GM19351 (cell line): ENCODE results near the gene FTHL17.

ENCODE experiments used
- ATAC-seq: cut with Tn5 transposase; IDR thresholded peaks from one replicate; pipeline ENCODE4 v1.9.1; 2021; ENCODE audit warnings: mild to moderate bottlenecking, moderate library complexity; ENCODE audit not compliant: unreplicated experiment

The FTHL17 gene

GRCh38 chrX:31071725-31072124, at the start of gene FTHL17:
TSS of gene FTHL17 (minus strand) at chrX:31072041. CDS start at chrX:31071953, 88 bp downstream.
- ATAC-seq: no peak

- ATAC-seq: no peak
Observed at GRCh38 chrX:31117266-31117665, 45.4 kb upstream of the FTHL17 start.

GRCh38 chrX:31115398-31115797, 43.6 kb upstream of the FTHL17 start:
- no peak for ATAC-seq

- no peak for ATAC-seq
Observed at GRCh38 chrX:31114858-31115257, 43.0 kb upstream of the FTHL17 start.

- no peak for ATAC-seq
Observed at GRCh38 chrX:31112226-31112999, 40.6 kb upstream of the FTHL17 start.

DNA sequence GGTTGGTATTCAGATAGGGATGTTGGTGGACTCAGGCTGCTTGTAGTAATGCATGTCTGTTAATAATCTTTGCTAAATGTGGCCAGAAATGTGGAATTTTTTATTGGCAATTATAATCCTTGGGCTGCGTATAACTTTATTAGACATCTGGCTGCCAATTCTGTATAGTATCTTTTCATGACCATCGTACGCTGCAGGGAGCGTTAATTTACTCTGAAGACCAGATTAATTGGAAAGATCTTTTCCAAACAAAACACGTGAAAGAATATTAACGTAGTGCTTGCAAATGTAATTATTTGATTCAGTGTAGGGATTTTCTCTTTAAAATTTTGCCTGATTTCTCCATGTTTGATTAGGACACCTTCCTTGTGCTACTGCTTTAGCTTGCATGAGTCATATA, 38.8 kb upstream of the FTHL17 start:
- no peak for ATAC-seq

- peak; percentile 73 for ATAC-seq
Observed at GRCh38 chrX:31099536-31100090, 27.8 kb upstream of the FTHL17 start.

- ATAC-seq: no peak
Observed at GRCh38 chrX:31098079-31098478, 26.2 kb upstream of the FTHL17 start.

GRCh38 chrX:31093639-31093975, 21.8 kb upstream of the FTHL17 start:
- peak; percentile 14 for ATAC-seq

DNA sequence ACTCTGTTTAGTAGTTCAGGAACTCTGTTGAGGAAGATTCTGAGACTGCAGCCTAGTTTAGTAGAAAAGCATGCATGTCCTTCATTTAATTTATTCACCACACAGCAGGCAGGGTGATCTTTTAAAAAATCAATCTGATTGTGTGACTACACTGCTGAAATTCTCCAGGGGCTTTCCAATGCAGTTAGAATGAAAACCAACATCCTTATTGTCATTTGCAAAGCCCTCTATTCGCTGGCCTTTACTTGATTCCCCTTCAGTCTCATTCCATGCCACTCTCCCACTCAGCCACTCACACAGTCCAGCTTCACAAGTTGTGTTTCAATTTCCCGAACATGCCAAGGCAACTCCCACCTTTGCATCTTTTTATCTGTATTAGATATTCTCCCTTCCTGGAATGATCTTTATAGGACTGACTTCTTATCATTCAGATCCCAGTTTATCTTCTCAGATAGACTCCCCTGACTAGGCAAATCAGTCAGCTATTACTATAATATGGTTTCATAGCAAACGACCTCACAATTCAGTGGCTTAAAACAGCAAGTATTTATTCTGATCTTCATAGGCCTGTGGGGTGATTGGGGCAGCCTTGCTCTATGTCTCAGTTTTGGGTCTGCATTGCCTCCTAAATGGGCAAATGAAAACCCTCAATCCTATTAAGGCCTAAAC, 21.3 kb upstream of the FTHL17 start:
- ATAC-seq: peak; percentile 54

DNA sequence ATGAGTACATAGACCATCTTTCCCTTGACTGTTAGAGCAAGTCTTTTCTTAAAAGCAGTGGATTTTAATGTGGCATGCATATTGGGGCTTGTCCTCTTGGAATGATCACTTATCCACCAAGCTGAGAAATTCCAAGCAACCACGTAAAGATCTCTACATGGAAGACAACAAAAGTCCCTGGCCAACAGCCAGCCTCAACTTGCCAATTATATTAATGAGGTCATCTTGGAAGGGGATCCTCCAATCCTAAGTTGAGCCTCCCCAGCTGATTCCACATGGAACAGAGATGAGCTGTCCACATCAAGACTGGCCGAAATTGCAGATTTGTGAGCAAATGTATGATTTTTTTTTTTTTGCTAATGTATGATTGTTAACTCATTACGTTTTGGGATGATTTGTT, 20.6 kb upstream of the FTHL17 start:
- no peak for ATAC-seq

DNA sequence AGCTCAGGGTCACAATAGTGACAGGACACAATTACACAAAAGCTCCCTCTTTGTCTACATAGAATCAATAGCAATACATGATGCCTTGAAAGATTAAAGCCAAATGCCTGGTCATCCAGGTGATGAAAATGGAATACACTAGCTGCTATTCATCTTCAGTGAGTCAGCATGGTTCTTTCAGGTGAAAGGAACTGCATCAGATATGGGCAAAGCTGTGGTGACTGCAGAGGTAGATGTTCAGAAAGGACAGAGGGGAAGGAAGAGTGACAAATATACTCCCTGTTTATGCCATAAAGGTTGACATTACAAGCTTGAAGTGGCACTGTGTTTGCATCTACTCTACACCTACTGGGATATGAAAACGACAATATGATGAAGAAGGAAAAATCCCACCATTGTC, 20.0 kb upstream of the FTHL17 start:
- ATAC-seq: no peak

DNA sequence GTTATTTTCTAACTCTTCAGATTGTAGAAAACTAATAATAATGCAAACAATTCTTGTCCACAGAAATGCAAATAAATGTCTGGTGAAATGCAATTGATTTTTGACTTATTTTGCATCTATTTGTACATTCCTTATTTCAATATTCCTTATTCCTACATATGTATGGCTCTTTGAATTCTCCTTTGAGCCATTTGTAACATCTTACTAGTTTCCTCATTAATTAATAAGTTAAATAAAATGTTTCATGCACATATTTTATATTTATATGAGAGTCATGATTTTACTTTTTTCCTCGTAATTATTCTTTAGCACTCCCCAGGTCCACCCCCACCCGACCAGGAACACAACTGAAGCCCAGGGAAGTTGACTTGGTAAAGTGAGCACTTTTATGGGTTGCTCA, 2.7 kb upstream of the FTHL17 start:
- ATAC-seq: no peak

- no peak for ATAC-seq
Observed at GRCh38 chrX:31071262-31071661, 579 bp downstream of the FTHL17 start.

GRCh38 chrX:31070057-31070468, 1.8 kb downstream of the FTHL17 start:
- peak; percentile 65 for ATAC-seq

GRCh38 chrX:31063114-31063513, 8.7 kb downstream of the FTHL17 start:
- no peak for ATAC-seq

- peak; percentile 76 for ATAC-seq
Observed at GRCh38 chrX:31061091-31061490, 10.8 kb downstream of the FTHL17 start.

DNA sequence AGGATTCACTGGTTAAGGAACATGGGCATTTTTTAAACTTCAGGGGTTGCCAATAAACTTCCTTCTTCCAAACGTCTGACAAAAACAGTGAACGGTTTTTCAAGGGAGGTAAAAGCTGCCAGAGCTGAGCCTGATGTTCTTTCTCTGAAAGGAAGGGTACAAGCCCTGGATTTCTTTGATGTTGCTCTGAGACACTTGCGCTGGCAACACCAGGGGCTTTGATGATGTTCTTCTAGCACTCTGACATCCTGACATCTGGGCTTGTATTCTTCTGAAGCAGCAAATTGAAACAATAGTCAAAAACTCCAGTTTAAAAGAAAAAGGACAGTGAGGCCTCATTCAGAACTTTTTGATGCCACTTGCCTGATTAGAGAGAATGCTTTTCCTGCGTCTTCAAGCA, 11.8 kb downstream of the FTHL17 start:
- ATAC-seq: no peak

DNA sequence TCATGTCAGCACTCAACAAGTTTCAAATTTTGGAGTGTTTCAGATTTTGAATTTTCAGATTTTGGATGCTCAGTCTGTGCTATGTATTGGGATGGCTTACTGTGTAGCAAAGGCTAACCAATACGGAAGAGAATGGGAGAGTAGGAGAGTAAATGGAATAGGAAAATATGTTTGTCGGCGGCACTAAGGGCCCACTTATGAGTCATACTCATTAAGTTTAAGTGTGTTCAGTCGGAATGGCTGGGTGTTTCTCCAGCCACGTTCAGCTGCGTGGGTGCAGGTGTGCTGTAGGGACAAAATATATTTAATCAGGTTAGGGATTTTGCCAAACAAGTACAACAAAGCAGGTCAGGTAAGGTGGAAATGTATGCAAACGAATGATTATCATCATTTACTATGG, 13.6 kb downstream of the FTHL17 start:
- ATAC-seq: no peak

- no peak for ATAC-seq
Observed at GRCh38 chrX:31057691-31058090, 14.2 kb downstream of the FTHL17 start.

GRCh38 chrX:31057291-31057690, 14.6 kb downstream of the FTHL17 start:
- no peak for ATAC-seq

GRCh38 chrX:31053621-31054020, 18.2 kb downstream of the FTHL17 start:
- ATAC-seq: no peak
